K562 (cell line): ENCODE measurements around the gene RNU5D-1. TPM values are rescaled to one million over a fixed set of nuclear protein-coding genes. Genes with fewer than 3 reads are reported as not detected.

Experiments
- CBFA2T3 ChIP-seq: fragments of 450-650 bp; IDR thresholded peaks from 2 replicates; pipeline ENCODE4 v1.6.1; 2017
- CHD2 ChIP-seq: IDR thresholded peaks from 2 replicates; pipeline ENCODE4 v1.6.1; 2011; ENCODE audit warnings: low read depth, low read length
- ELF2 ChIP-seq: fragments of 250-450 bp; sonication (Bioruptor Pico); IDR thresholded peaks from 2 replicates; pipeline ENCODE4 v1.5.0; 2021; ENCODE audit warnings: mild to moderate bottlenecking
- KAT8 ChIP-seq: fragments of 450-650 bp; IDR thresholded peaks from 2 replicates; pipeline ENCODE4 v1.6.1; 2016; ENCODE audit warnings: low read depth, mild to moderate bottlenecking
- KDM5B ChIP-seq: fragments of 200-600 bp; sonication (generic); IDR thresholded peaks from 2 replicates; pipeline ENCODE4 v1.6.1; 2012; ENCODE audit warnings: low read depth, mild to moderate bottlenecking, moderate library complexity, low read length, control low read depth, inconsistent platforms; ENCODE audit not compliant: insufficient replicate concordance
- KLF16 ChIP-seq: IDR thresholded peaks from 2 replicates; pipeline ENCODE4 v1.6.1; 2016; ENCODE audit warnings: antibody characterized with exemption
- NELFE ChIP-seq: IDR thresholded peaks from 2 replicates; pipeline ENCODE4 v1.6.1; 2011; ENCODE audit warnings: mild to moderate bottlenecking; ENCODE audit not compliant: insufficient read depth, insufficient read length
- NFE2 ChIP-seq: IDR thresholded peaks from 2 replicates; pipeline ENCODE4 v1.6.1; 2014; ENCODE audit warnings: antibody characterized with exemption, low read depth
- PTTG1 ChIP-seq: fragments of 450-650 bp; IDR thresholded peaks from 2 replicates; pipeline ENCODE4 v1.6.1; 2016; ENCODE audit warnings: low read depth, mild to moderate bottlenecking, missing genetic modification characterization, missing compliant biosample characterization
- RFX7 ChIP-seq: fragments of 250-450 bp; sonication (Bioruptor Pico); IDR thresholded peaks from 2 replicates; pipeline ENCODE4 v1.5.1; 2021; ENCODE audit warnings: mild to moderate bottlenecking
- WHSC1 ChIP-seq: IDR thresholded peaks from one replicate; pipeline ENCODE4 v1.6.1; 2012; ENCODE audit warnings: low read length, control low read depth, inconsistent platforms
- ZFP1 ChIP-seq: fragments of 450-650 bp; formaldehyde crosslinking; IDR thresholded peaks from 2 replicates; pipeline ENCODE4 v1.4.0; 2020; ENCODE audit warnings: mild to moderate bottlenecking, mixed read lengths
- ZFP30 ChIP-seq: fragments of 250-450 bp; sonication (Bioruptor Pico); IDR thresholded peaks from 2 replicates; pipeline ENCODE4 v1.8.0; 2022; ENCODE audit warnings: moderate library complexity, mild to moderate bottlenecking, inconsistent platforms, borderline replicate concordance
- ZNF232 ChIP-seq: sonication (generic); formaldehyde crosslinking; IDR thresholded peaks from 2 replicates; pipeline ENCODE4 v1.8.0; 2022; ENCODE audit warnings: mild to moderate bottlenecking, missing genetic modification reagents
- ZNF324 ChIP-seq: fragments of 250-450 bp; sonication (Bioruptor Pico); IDR thresholded peaks from 2 replicates; pipeline ENCODE4 v1.4.0; 2020; ENCODE audit warnings: mild to moderate bottlenecking
- ZNF347 ChIP-seq: fragments of 450-650 bp; formaldehyde crosslinking; IDR thresholded peaks from 2 replicates; pipeline ENCODE4 v1.4.0; 2020; ENCODE audit warnings: low read depth, mild to moderate bottlenecking, moderate library complexity
- ZNF589 ChIP-seq: fragments of 200-800 bp; sonication (Bioruptor generic); IDR thresholded peaks from 2 replicates; pipeline ENCODE4 v1.6.1; 2016; ENCODE audit warnings: low read depth, missing genetic modification characterization, missing compliant biosample characterization
- polyA plus RNA-seq, 8 experiments: library from polyadenylated mRNA; depleted of rRNA in 4 of 8; stranded (reverse) in 5 of 8; unstranded in 3 of 8; fragments of >200 nt; fragmentation: Nextera tagmentation in 2 of 8; fragmentation: Illumina TruSeq in 1 of 8; extraction: Ambion mirVana in 2 of 8; extraction: Trizol in 1 of 8; gene quantifications; 2 replicates each; pipeline versions ENCODE4 v1.2.1 to v1.2.3, GENCODE V29; 2011 to 2014; ENCODE audit warnings: inconsistent platforms in 1 of 8, missing spikeins in 1 of 8
- total RNA-seq, 7 experiments: library from RNA; depleted of rRNA in 6 of 7; stranded (reverse); fragments of >200 nt in 6 of 7; fragmentation: Illumina TruSeq in 2 of 7; extraction: Trizol in 2 of 7; gene quantifications; 2 replicates each; pipeline versions ENCODE4 v1.2.1 to v1.2.3, GENCODE V29; 2011 to 2021; ENCODE audit warnings: low replicate concordance in 1 of 7
- TF ChIP-seq, protein P1 (sequence below): fragments of 450-650 bp; IDR thresholded peaks from 2 replicates; pipeline ENCODE4 v1.6.1; 2016; ENCODE audit warnings: borderline replicate concordance
- TF ChIP-seq, protein P2 (sequence below): fragments of 250-450 bp; sonication (Bioruptor Pico); IDR thresholded peaks from 2 replicates; pipeline ENCODE4 v1.4.0; 2020; ENCODE audit warnings: mild to moderate bottlenecking, moderate library complexity, borderline replicate concordance
- TF ChIP-seq, protein P3 (sequence below): fragments of 450-650 bp; formaldehyde crosslinking; conservative IDR thresholded peaks from 2 replicates; pipeline ENCODE4 v1.4.0; 2022; ENCODE audit warnings: mild to moderate bottlenecking, missing genetic modification characterization
- TF ChIP-seq, protein P4 (sequence below): fragments of 250-450 bp; sonication (Bioruptor Pico); IDR thresholded peaks from 2 replicates; pipeline ENCODE4 v1.8.0; 2022; ENCODE audit warnings: inconsistent platforms

RNU5D-1 gene
- total and polyA plus RNA-seq, 9 of the 15 experiments (the other 6 are each of a cell fraction or from before 2014, with no cell fraction given): under 0.01 TPM; not detected in 8

DNA sequence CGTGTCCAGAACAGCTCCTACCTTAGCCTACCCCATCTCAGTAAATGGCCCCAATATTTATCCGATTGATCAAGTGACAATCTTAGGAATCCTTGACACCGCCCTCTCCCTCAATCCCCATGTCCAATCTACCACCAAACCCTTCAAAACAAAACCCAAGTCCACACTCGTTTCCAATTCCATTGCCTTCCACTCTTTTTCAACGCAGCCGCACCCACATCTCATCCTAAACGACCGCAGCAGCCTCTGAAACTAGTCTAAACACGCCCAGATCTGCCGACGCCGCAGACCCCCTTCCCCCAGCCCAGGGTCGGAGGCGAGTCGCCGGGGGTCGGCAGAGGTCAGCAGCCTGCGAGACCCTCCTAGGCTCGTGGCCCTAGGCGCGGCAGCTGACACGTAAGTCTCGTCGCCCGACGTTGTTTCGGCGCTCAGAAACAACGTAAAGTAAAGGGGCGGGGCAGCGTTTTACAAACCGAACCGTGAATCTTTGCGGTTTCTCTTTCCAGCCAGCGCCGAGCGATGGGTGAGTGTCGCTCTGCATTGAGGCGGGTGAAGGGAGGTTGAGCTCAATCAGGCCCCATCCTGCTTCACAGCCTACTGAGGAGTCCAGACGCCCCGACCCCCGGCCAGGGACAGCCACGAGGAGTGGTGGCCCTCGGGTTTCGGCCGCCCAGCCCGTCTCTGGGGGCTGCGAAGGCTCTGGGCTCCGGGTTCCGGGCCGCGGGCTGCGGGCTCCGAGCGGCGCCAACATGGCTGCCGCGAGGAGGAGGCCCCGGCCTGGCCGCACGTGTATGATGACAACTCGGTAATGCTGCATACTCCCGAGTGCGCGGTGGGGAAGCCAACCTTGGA lies 44.3 kb upstream of the RNU5D-1 start, which contains the start of gene RPS8 (continued):
- no peak for TF ChIP-seq NELFE
- TF ChIP-seq ZFP30 (CRISPR knock-in tag): no peak
- TF ChIP-seq, protein P1, sequence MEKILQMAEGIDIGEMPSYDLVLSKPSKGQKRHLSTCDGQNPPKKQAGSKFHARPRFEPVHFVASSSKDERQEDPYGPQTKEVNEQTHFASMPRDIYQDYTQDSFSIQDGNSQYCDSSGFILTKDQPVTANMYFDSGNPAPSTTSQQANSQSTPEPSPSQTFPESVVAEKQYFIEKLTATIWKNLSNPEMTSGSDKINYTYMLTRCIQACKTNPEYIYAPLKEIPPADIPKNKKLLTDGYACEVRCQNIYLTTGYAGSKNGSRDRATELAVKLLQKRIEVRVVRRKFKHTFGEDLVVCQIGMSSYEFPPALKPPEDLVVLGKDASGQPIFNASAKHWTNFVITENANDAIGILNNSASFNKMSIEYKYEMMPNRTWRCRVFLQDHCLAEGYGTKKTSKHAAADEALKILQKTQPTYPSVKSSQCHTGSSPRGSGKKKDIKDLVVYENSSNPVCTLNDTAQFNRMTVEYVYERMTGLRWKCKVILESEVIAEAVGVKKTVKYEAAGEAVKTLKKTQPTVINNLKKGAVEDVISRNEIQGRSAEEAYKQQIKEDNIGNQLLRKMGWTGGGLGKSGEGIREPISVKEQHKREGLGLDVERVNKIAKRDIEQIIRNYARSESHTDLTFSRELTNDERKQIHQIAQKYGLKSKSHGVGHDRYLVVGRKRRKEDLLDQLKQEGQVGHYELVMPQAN: peak; percentile 99
- TF ChIP-seq ZNF232: peak; percentile 69; the same call in 1 of the 2 replicates
- TF ChIP-seq, protein P2, sequence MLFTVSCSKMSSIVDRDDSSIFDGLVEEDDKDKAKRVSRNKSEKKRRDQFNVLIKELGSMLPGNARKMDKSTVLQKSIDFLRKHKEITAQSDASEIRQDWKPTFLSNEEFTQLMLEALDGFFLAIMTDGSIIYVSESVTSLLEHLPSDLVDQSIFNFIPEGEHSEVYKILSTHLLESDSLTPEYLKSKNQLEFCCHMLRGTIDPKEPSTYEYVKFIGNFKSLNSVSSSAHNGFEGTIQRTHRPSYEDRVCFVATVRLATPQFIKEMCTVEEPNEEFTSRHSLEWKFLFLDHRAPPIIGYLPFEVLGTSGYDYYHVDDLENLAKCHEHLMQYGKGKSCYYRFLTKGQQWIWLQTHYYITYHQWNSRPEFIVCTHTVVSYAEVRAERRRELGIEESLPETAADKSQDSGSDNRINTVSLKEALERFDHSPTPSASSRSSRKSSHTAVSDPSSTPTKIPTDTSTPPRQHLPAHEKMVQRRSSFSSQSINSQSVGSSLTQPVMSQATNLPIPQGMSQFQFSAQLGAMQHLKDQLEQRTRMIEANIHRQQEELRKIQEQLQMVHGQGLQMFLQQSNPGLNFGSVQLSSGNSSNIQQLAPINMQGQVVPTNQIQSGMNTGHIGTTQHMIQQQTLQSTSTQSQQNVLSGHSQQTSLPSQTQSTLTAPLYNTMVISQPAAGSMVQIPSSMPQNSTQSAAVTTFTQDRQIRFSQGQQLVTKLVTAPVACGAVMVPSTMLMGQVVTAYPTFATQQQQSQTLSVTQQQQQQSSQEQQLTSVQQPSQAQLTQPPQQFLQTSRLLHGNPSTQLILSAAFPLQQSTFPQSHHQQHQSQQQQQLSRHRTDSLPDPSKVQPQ (CRISPR knock-in tag): no peak
- TF ChIP-seq PTTG1 (tag): no peak
- TF ChIP-seq KAT8: peak; percentile 48; the same call in 1 of the 2 replicates
- no peak for TF ChIP-seq ZNF347
- TF ChIP-seq CHD2: peak; percentile 80; the same call in 1 of the 2 replicates
- TF ChIP-seq NFE2: no peak
- TF ChIP-seq KLF16: no peak
- peak; percentile 46 for TF ChIP-seq CBFA2T3
- TF ChIP-seq, protein P3, sequence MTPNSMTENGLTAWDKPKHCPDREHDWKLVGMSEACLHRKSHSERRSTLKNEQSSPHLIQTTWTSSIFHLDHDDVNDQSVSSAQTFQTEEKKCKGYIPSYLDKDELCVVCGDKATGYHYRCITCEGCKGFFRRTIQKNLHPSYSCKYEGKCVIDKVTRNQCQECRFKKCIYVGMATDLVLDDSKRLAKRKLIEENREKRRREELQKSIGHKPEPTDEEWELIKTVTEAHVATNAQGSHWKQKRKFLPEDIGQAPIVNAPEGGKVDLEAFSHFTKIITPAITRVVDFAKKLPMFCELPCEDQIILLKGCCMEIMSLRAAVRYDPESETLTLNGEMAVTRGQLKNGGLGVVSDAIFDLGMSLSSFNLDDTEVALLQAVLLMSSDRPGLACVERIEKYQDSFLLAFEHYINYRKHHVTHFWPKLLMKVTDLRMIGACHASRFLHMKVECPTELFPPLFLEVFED: peak; percentile 97
- TF ChIP-seq, protein P4, sequence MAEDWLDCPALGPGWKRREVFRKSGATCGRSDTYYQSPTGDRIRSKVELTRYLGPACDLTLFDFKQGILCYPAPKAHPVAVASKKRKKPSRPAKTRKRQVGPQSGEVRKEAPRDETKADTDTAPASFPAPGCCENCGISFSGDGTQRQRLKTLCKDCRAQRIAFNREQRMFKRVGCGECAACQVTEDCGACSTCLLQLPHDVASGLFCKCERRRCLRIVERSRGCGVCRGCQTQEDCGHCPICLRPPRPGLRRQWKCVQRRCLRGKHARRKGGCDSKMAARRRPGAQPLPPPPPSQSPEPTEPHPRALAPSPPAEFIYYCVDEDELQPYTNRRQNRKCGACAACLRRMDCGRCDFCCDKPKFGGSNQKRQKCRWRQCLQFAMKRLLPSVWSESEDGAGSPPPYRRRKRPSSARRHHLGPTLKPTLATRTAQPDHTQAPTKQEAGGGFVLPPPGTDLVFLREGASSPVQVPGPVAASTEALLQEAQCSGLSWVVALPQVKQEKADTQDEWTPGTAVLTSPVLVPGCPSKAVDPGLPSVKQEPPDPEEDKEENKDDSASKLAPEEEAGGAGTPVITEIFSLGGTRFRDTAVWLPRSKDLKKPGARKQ (CRISPR knock-in tag): no peak
- peak; percentile 99 for TF ChIP-seq KDM5B
- peak; percentile 3; the same call in 1 of the 2 replicates for TF ChIP-seq RFX7
- TF ChIP-seq ZNF324: 0 out of 2 replicates have a peak, but pooled peaks have one; percentile 4
- TF ChIP-seq ZNF589: peak; percentile 73
- no peak for TF ChIP-seq ZFP1 (CRISPR knock-in tag)
- TF ChIP-seq WHSC1: no peak
- TF ChIP-seq ELF2 (CRISPR knock-in tag): peak; percentile 46; the same call in 1 of the 2 replicates
